ENCODE measurements around the gene DSCAML1. TPM values are rescaled to one million over a fixed set of nuclear protein-coding genes. Genes with fewer than 3 reads are reported as not detected.
"Not testable (repeated sequence)": the region's sequence is repeated elsewhere in the genome, so short reads cannot be mapped to it uniquely, and the experiment has no call there.

DSCAML1 gene
- total RNA-seq, 2 experiments from 2014 or later = 0.42 to 1.4 TPM

GRCh38 chr11:117768506-117768905, 28.5 kb downstream of the DSCAML1 start:
- no peaks in the 10 kb centered on the region for H3K9me3 Mint-ChIP-seq (ENCODE audit: low read depth)

GRCh38 chr11:117767071-117767470, 29.9 kb downstream of the DSCAML1 start:
- H3K27ac Mint-ChIP-seq = no peak overlapping the region
- DNase-seq (no peak), ATAC-seq (no peak)
- no peaks in the 10 kb centered on the region for H3K36me3 Mint-ChIP-seq
- no peaks in the 10 kb centered on the region for H3K9me3 Mint-ChIP-seq (ENCODE audit: low read depth)
- CTCF ChIA-PET = interaction anchor here (1.2 kb wide), 1 partner anchor 40 kb away, joined by 3 read pairs; no protein-coding TSS in a partner anchor
- H3K4me3 Mint-ChIP-seq = no peak overlapping the region
- H3K4me1 Mint-ChIP-seq = no peaks in the 10 kb centered on the region
- H3K27me3 Mint-ChIP-seq = no peaks in the 10 kb centered on the region

More at GRCh38 chr11:117768506-117768905, 28.5 kb downstream of the DSCAML1 start:
- ATAC-seq (no peak), DNase-seq (no peak)
- H3K27me3 Mint-ChIP-seq = no peaks in the 10 kb centered on the region
- no peak overlapping the region for H3K27ac Mint-ChIP-seq
- no peak overlapping the region for H3K4me3 Mint-ChIP-seq
- H3K36me3 Mint-ChIP-seq = no peaks in the 10 kb centered on the region
- no peaks in the 10 kb centered on the region for H3K4me1 Mint-ChIP-seq
- CTCF ChIA-PET = no interaction called here

- H3K27ac Mint-ChIP-seq = no peak overlapping the region
- CTCF ChIA-PET = interaction anchor here (1.2 kb wide), 1 partner anchor 41 kb away, joined by 3 read pairs; no protein-coding TSS in a partner anchor
- no peaks in the 10 kb centered on the region for H3K9me3 Mint-ChIP-seq (ENCODE audit: low read depth)
- no peaks in the 10 kb centered on the region for H3K36me3 Mint-ChIP-seq
- no peaks in the 10 kb centered on the region for H3K27me3 Mint-ChIP-seq
- ATAC-seq (no peak), DNase-seq (no peak)
- H3K4me3 Mint-ChIP-seq = no peak overlapping the region
- no peaks in the 10 kb centered on the region for H3K4me1 Mint-ChIP-seq
Measured at GRCh38 chr11:117766576-117766975, 30.4 kb downstream of the DSCAML1 start.

GRCh38 chr11:117766026-117766425, 31.0 kb downstream of the DSCAML1 start:
- no peak for ATAC-seq
- no peak for DNase-seq
- Mint-ChIP-seq H3K27me3 (no peaks in the 10 kb centered on the region), H3K9me3 (ENCODE audit: low read depth) (no peaks in the 10 kb centered on the region), H3K4me1 (no peaks in the 10 kb centered on the region), H3K36me3 (no peaks in the 10 kb centered on the region), H3K27ac (no peak overlapping the region), H3K4me3 (no peak overlapping the region)
- CTCF ChIA-PET = no interaction called here

- no peaks in the 10 kb centered on the region for H3K4me1 Mint-ChIP-seq
- DNase-seq (no peak), ATAC-seq (no peak)
- H3K27ac Mint-ChIP-seq = no peak overlapping the region
- H3K36me3 Mint-ChIP-seq = no peaks in the 10 kb centered on the region
- H3K27me3 Mint-ChIP-seq = no peaks in the 10 kb centered on the region
- CTCF ChIA-PET = no interaction called here
- H3K9me3 Mint-ChIP-seq (ENCODE audit: low read depth) = no peaks in the 10 kb centered on the region
- no peak overlapping the region for H3K4me3 Mint-ChIP-seq
Measured at GRCh38 chr11:117765068-117765467, 31.9 kb downstream of the DSCAML1 start.

- H3K4me3 Mint-ChIP-seq; ATAC-seq; H3K27ac Mint-ChIP-seq; H3K27me3 Mint-ChIP-seq; H3K36me3 Mint-ChIP-seq; DNase-seq; H3K9me3 Mint-ChIP-seq (ENCODE audit: low read depth); H3K4me1 Mint-ChIP-seq; CTCF ChIA-PET: not testable (repeated sequence)
Measured at GRCh38 chr11:117763465-117763864, 33.6 kb downstream of the DSCAML1 start.

- Mint-ChIP-seq H3K9me3 (ENCODE audit: low read depth) (no peaks in the 10 kb centered on the region), H3K4me1 (no peaks in the 10 kb centered on the region), H3K36me3 (no peaks in the 10 kb centered on the region), H3K27me3 (no peaks in the 10 kb centered on the region), H3K4me3 (no peak overlapping the region), H3K27ac (no peak overlapping the region)
- no peak for ATAC-seq
- CTCF ChIA-PET = no interaction called here
- no peak for DNase-seq
Measured at GRCh38 chr11:117761993-117762392, 35.0 kb downstream of the DSCAML1 start.

GRCh38 chr11:117759305-117759704, 37.7 kb downstream of the DSCAML1 start:
- Mint-ChIP-seq H3K4me3 (no peak overlapping the region), H3K4me1 (no peaks in the 10 kb centered on the region), H3K27ac (no peak overlapping the region), H3K36me3 (no peaks in the 10 kb centered on the region), H3K27me3 (peaks cover 9% of the 10 kb centered on the region), H3K9me3 (ENCODE audit: low read depth) (no peaks in the 10 kb centered on the region)
- no peak for DNase-seq
- CTCF ChIA-PET = no interaction called here
- ATAC-seq = no peak

GRCh38 chr11:117754030-117754429, 43.0 kb downstream of the DSCAML1 start:
- Mint-ChIP-seq H3K36me3 (no peaks in the 10 kb centered on the region), H3K27ac (no peak overlapping the region), H3K27me3 (peaks cover 9% of the 10 kb centered on the region), H3K9me3 (ENCODE audit: low read depth) (no peaks in the 10 kb centered on the region), H3K4me3 (no peak overlapping the region), H3K4me1 (no peaks in the 10 kb centered on the region)
- CTCF ChIA-PET = no interaction called here
- no peak for DNase-seq
- ATAC-seq = no peak

GRCh38 chr11:117752721-117753237, 44.2 kb downstream of the DSCAML1 start:
- DNase-seq (no peak), ATAC-seq (no peak)
- Mint-ChIP-seq H3K27ac (no peak overlapping the region), H3K36me3 (no peaks in the 10 kb centered on the region), H3K27me3 (peaks cover 9% of the 10 kb centered on the region), H3K9me3 (ENCODE audit: low read depth) (no peaks in the 10 kb centered on the region), H3K4me1 (no peaks in the 10 kb centered on the region), H3K4me3 (no peak overlapping the region)
- CTCF ChIA-PET = no interaction called here

- Mint-ChIP-seq H3K4me1 (no peaks in the 10 kb centered on the region), H3K9me3 (ENCODE audit: low read depth) (no peaks in the 10 kb centered on the region), H3K27me3 (peaks cover 9% of the 10 kb centered on the region), H3K36me3 (no peaks in the 10 kb centered on the region), H3K27ac (no peak overlapping the region), H3K4me3 (no peak overlapping the region)
- CTCF ChIA-PET = no interaction called here
- ATAC-seq (no peak), DNase-seq (no peak)
Measured at GRCh38 chr11:117752071-117752470, 44.9 kb downstream of the DSCAML1 start.

GRCh38 chr11:117750916-117751662, 45.9 kb downstream of the DSCAML1 start:
- CTCF ChIA-PET = no interaction called here
- H3K27ac Mint-ChIP-seq = no peak overlapping the region
- H3K4me1 Mint-ChIP-seq = no peaks in the 10 kb centered on the region
- H3K9me3 Mint-ChIP-seq (ENCODE audit: low read depth) = no peaks in the 10 kb centered on the region
- H3K27me3 Mint-ChIP-seq = peaks cover 7% of the 10 kb centered on the region
- H3K4me3 Mint-ChIP-seq = no peak overlapping the region
- no peaks in the 10 kb centered on the region for H3K36me3 Mint-ChIP-seq
- ATAC-seq = no peak
- no peak for DNase-seq

- Mint-ChIP-seq H3K36me3 (no peaks in the 10 kb centered on the region), H3K9me3 (ENCODE audit: low read depth) (no peaks in the 10 kb centered on the region), H3K27me3 (peaks cover 5% of the 10 kb centered on the region), H3K4me1 (no peaks in the 10 kb centered on the region), H3K27ac (no peak overlapping the region), H3K4me3 (no peak overlapping the region)
- DNase-seq (no peak), ATAC-seq (no peak)
- CTCF ChIA-PET = no interaction called here
Measured at GRCh38 chr11:117750357-117750756, 46.7 kb downstream of the DSCAML1 start.

GRCh38 chr11:117749541-117749910, 47.5 kb downstream of the DSCAML1 start:
- Mint-ChIP-seq H3K4me3 (no peak overlapping the region), H3K9me3 (ENCODE audit: low read depth) (no peaks in the 10 kb centered on the region), H3K27ac (no peak overlapping the region), H3K27me3 (no peaks in the 10 kb centered on the region), H3K36me3 (no peaks in the 10 kb centered on the region), H3K4me1 (no peaks in the 10 kb centered on the region)
- DNase-seq (no peak), ATAC-seq (no peak)
- CTCF ChIA-PET = no interaction called here
